Glutamatergic neuron (in vitro differentiated cells): Measurements from ENCODE around the gene ANKRD30A. TPM values are rescaled to one million over a fixed set of nuclear protein-coding genes. Genes with fewer than 3 reads are reported as not detected.
"Not testable (repeated sequence)": the region's sequence is repeated elsewhere in the genome, so short reads cannot be mapped to it uniquely, and the experiment has no call there.

Experiments
- DNase-seq: peaks from one replicate; pipeline ENCODE4 v3.0.0; 2022
- H3K27ac Mint-ChIP-seq: one replicate; pipeline ENCODE4 v1.8.0; 2020; ENCODE audit warnings: mild to moderate bottlenecking, mixed read lengths, inconsistent platforms; ENCODE audit not compliant: unreplicated experiment
- H3K27me3 Mint-ChIP-seq: one replicate; pipeline ENCODE4 v1.8.0; 2020; ENCODE audit warnings: mild to moderate bottlenecking, moderate library complexity, mixed read lengths, inconsistent platforms; ENCODE audit not compliant: unreplicated experiment
- H3K36me3 Mint-ChIP-seq: one replicate; pipeline ENCODE4 v1.8.0; 2020; ENCODE audit warnings: mild to moderate bottlenecking, mixed read lengths, inconsistent platforms; ENCODE audit not compliant: unreplicated experiment
- H3K4me1 Mint-ChIP-seq: one replicate; pipeline ENCODE4 v1.8.0; 2020; ENCODE audit warnings: mild to moderate bottlenecking, low read depth, mixed read lengths, inconsistent platforms; ENCODE audit not compliant: unreplicated experiment
- H3K4me3 Mint-ChIP-seq: one replicate; pipeline ENCODE4 v1.8.0; 2020; ENCODE audit warnings: mild to moderate bottlenecking, mixed read lengths, inconsistent platforms; ENCODE audit not compliant: unreplicated experiment
- H3K9me3 Mint-ChIP-seq: one replicate; pipeline ENCODE4 v1.8.0; 2020; ENCODE audit warnings: mild to moderate bottlenecking, moderate library complexity, mixed read lengths, inconsistent platforms; ENCODE audit not compliant: unreplicated experiment
- CTCF ChIP-seq: fragments of 200-600 bp; sonication (generic); IDR thresholded peaks from one replicate; pipeline ENCODE4 v1.5.0; 2021; ENCODE audit not compliant: partially characterized antibody, unreplicated experiment
- total RNA-seq: library from RNA; stranded (reverse); fragmentation: NEBNext Ultra II Directional; extraction: Animal tissue kit (Norgen Biotek cat#: 25700); gene quantifications from one replicate; pipeline ENCODE4 v1.2.1, GENCODE V29; 2021; ENCODE audit not compliant: unreplicated experiment

Gene ANKRD30A
- total RNA-seq, 1 donor from 2014 or later: not detected

GRCh38 chr10:37234692-37235091, 109.3 kb downstream of the ANKRD30A start:
- no peaks in the 10 kb centered on the region for H3K36me3 Mint-ChIP-seq
- peaks cover 2% of the 10 kb centered on the region for H3K9me3 Mint-ChIP-seq
- DNase-seq: no peak
- H3K4me1 Mint-ChIP-seq: no peaks in the 10 kb centered on the region
- TF ChIP-seq CTCF: no peak
- H3K27me3 Mint-ChIP-seq: no peaks in the 10 kb centered on the region
- H3K27ac Mint-ChIP-seq: no peak overlapping the region
- no peak overlapping the region for H3K4me3 Mint-ChIP-seq

- Mint-ChIP-seq H3K36me3 (no peaks in the 10 kb centered on the region), H3K9me3 (peaks cover 2% of the 10 kb centered on the region), H3K4me3 (no peak overlapping the region), H3K27ac (no peak overlapping the region), H3K4me1 (no peaks in the 10 kb centered on the region), H3K27me3 (no peaks in the 10 kb centered on the region)
- no peak for DNase-seq
- no peak for TF ChIP-seq CTCF
Observed at GRCh38 chr10:37236093-37236492, 110.7 kb downstream of the ANKRD30A start.

GRCh38 chr10:37240223-37240622, 114.8 kb downstream of the ANKRD30A start:
- Mint-ChIP-seq H3K4me1 (no peaks in the 10 kb centered on the region), H3K36me3 (no peaks in the 10 kb centered on the region), H3K27ac (no peak overlapping the region), H3K9me3 (peaks cover 2% of the 10 kb centered on the region), H3K4me3 (no peak overlapping the region), H3K27me3 (no peaks in the 10 kb centered on the region)
- no peak for TF ChIP-seq CTCF
- DNase-seq: no peak

- Mint-ChIP-seq H3K27ac (no peak overlapping the region), H3K27me3 (peaks cover 3% of the 10 kb centered on the region), H3K36me3 (no peaks in the 10 kb centered on the region), H3K4me3 (no peak overlapping the region), H3K9me3 (no peaks in the 10 kb centered on the region), H3K4me1 (no peaks in the 10 kb centered on the region)
- DNase-seq: no peak
- TF ChIP-seq CTCF: no peak
Observed at GRCh38 chr10:37246637-37247036, 121.2 kb downstream of the ANKRD30A start.

GRCh38 chr10:37255837-37256236, 130.4 kb downstream of the ANKRD30A start:
- H3K4me1 Mint-ChIP-seq, H3K27me3 Mint-ChIP-seq, DNase-seq, H3K27ac Mint-ChIP-seq, H3K4me3 Mint-ChIP-seq, H3K36me3 Mint-ChIP-seq, H3K9me3 Mint-ChIP-seq: not testable (repeated sequence)

- DNase-seq: no peak
- Mint-ChIP-seq H3K27me3 (no peaks in the 10 kb centered on the region), H3K4me3 (no peak overlapping the region), H3K36me3 (no peaks in the 10 kb centered on the region), H3K9me3 (peaks cover 2% of the 10 kb centered on the region), H3K27ac (no peak overlapping the region), H3K4me1 (no peaks in the 10 kb centered on the region)
- peak; percentile 10 for TF ChIP-seq CTCF
Observed at GRCh38 chr10:37263304-37263703, 137.9 kb downstream of the ANKRD30A start.
